WI38 (cell line): ENCODE data around the gene ESRRB.

Source experiments
- H3K4me3 ChIP-seq: 2 replicates; pipeline ENCODE4 v1.5.1; 2011; ENCODE audit warnings: low read depth, mild to moderate bottlenecking, control low read depth, low read length
- CTCF ChIP-seq: IDR thresholded peaks from 2 replicates; pipeline ENCODE4 v1.5.1; 2012; ENCODE audit warnings: low read depth, mild to moderate bottlenecking, control low read depth, low read length

Gene ESRRB

DNA sequence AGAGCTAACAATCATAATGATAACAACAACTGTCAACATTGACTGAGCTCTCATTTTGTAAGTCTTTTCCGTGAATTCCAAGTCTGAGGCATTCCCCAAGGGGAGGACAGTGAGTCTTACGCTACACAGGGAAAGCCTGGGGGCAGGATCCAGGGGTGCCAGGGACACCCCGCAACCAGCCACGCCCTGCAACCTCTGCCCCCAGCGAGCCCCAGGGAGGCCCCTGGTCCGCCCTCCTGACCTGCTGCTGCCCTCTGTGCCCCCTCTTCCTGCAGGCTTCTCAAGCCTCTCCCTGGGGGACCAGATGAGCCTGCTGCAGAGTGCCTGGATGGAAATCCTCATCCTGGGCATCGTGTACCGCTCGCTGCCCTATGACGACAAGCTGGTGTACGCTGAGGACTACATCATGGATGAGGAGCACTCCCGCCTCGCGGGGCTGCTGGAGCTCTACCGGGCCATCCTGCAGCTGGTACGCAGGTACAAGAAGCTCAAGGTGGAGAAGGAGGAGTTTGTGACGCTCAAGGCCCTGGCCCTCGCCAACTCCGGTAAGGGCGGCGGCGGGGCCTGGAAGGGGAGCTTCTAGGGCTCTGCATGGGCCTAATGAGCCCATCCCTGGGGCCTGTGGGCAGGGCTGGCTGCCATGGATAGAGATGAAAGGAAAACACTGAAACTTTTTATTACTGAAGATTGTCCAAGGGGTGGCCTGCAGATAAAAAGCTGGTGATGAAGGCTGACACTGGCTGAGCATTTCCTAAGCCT is 115.4 kb downstream of the ESRRB start:
- no peak overlapping the region for H3K4me3 ChIP-seq
- TF ChIP-seq CTCF = no peak

DNA sequence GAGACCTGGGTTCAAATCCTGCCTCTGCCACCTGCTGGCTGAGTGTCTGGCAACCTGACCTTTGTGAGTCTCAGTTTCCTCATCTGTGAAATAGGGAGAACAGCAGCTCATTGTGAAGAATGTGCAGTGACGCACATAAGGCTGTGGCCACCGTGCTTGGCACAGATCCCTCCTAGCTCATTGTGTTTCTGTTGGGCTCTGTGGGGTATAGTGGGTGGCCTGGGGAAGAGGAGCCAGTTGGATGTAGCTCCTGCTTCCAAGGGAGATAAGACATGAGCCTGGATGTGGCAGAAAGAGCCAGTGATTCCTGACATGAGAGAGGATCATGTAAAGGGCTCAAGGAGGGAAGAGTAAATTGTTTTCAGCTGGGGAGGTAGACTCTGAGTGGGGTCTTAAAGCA is 120.0 kb downstream of the ESRRB start:
- TF ChIP-seq CTCF = no peak
- no peak overlapping the region for H3K4me3 ChIP-seq

- H3K4me3 ChIP-seq = no peak overlapping the region
- TF ChIP-seq CTCF = no peak
These were observed 120.7 kb downstream of the ESRRB start for GRCh38 chr14:76496595-76496994.

- TF ChIP-seq CTCF = no peak
These were observed 121.9 kb downstream of the ESRRB start for GRCh38 chr14:76497550-76498462.

GRCh38 chr14:76498463-76498935 is 122.6 kb downstream of the ESRRB start:
- no peak overlapping the region for H3K4me3 ChIP-seq
- no peak for TF ChIP-seq CTCF

More at GRCh38 chr14:76497550-76498462, 121.9 kb downstream of the ESRRB start:
- no peak overlapping the region for H3K4me3 ChIP-seq

- no peak overlapping the region for H3K4me3 ChIP-seq
- TF ChIP-seq CTCF = no peak
These were observed 123.0 kb downstream of the ESRRB start for GRCh38 chr14:76498976-76499375.

- no peak for TF ChIP-seq CTCF
- H3K4me3 ChIP-seq = no peak overlapping the region
These were observed 123.5 kb downstream of the ESRRB start for GRCh38 chr14:76499399-76499798.
